Upper lobe of left lung (tissue), 6 donors: ENCODE results near the gene GPR55. TPM values are rescaled to one million over a fixed set of nuclear protein-coding genes. Genes with fewer than 3 reads are reported as not detected.

ENCODE experiments used
- ATAC-seq, 2 donors: fragments of 200-7000 bp; cut with Tn5 transposase; one replicate each; pipeline ENCODE4 v1.9.1; 2022; ENCODE audit warnings: mild to moderate bottlenecking in 2 of 2, moderate library complexity in 2 of 2; ENCODE audit not compliant: low FRiP score in 2 of 2
- DNase-seq, 2 donors: peaks; one replicate each; pipeline ENCODE4 v3.0.0-alpha.2; 2019 to 2020
- H3K27ac ChIP-seq, 4 donors: fragments of 200-600 bp; sonication (generic); one replicate each; pipeline ENCODE4 v1.5.1; 2016 to 2019
- H3K27me3 ChIP-seq, 4 donors: fragments of 200-600 bp; sonication (generic); one replicate each; pipeline ENCODE4 v1.5.1; 2017 to 2019
- H3K36me3 ChIP-seq, 4 donors: fragments of 200-600 bp; sonication (generic); one replicate each; pipeline ENCODE4 v1.5.1; 2016 to 2019
- H3K4me1 ChIP-seq, 4 donors: fragments of 200-600 bp; sonication (generic); one replicate each; pipeline ENCODE4 v1.5.1; 2018 to 2019
- H3K4me3 ChIP-seq, 4 donors: fragments of 200-600 bp; sonication (generic); one replicate each; pipeline ENCODE4 v1.5.1; 2017 to 2019; ENCODE audit warnings: mild to moderate bottlenecking in 2 of 4, moderate library complexity in 1 of 4
- H3K9me3 ChIP-seq, 4 donors: fragments of 200-600 bp; sonication (generic); one replicate each; pipeline ENCODE4 v1.5.1; 2018 to 2019
- EP300 ChIP-seq, 4 donors: sonication (generic); formaldehyde crosslinking; IDR thresholded peaks; one replicate each; pipeline ENCODE4 v1.5.1; 2017; ENCODE audit warnings: antibody characterized with exemption in 4 of 4, control low read depth in 2 of 4
- POLR2A ChIP-seq, 4 donors: fragments of 450-650 bp; IDR thresholded peaks; one replicate each; pipeline ENCODE4 v1.5.1; 2016 to 2017; ENCODE audit warnings: antibody characterized with exemption in 4 of 4, mild to moderate bottlenecking in 2 of 4
- POLR2AphosphoS5 ChIP-seq, 2 donors: sonication (generic); formaldehyde crosslinking; IDR thresholded peaks; one replicate each; pipeline ENCODE4 v1.5.1; 2017; ENCODE audit warnings: antibody characterized with exemption in 2 of 2
- WGBS, 2 donors: methylation state at CpG; one replicate each; pipeline ENCODE4 v1.1.5; 2017 to 2018; 5-methylcytosine and 5-hydroxymethylcytosine counted together
- total RNA-seq, 6 donors: library from RNA; depleted of rRNA in 4 of 6; stranded (reverse); fragments of >200 nt in 4 of 6; gene quantifications; one replicate each; pipeline versions ENCODE4 v1.1.0 to v1.2.1, GENCODE V29; 2016 to 2021
- TF ChIP-seq, protein P1 (sequence below), 6 experiments: fragments of 450-650 bp in 4 of 6; fragments of 200-600 bp in 2 of 6; sonication (generic) in 2 of 6; IDR thresholded peaks; one replicate each; pipeline ENCODE4 v1.5.1; 2016 to 2019; ENCODE audit warnings: antibody characterized with exemption in 6 of 6
- donor health status: DM: no; HTN: no; CAD: no; lungs with moderate emphysema.
- donor health status: DM: no; HTN: yes; CAD: no; lungs with severe emphysema.

Gene GPR55
- total RNA-seq, 6 donors from 2014 or later, result 0.15 to 0.84 (median 0.52) TPM; not detected in 2

- WGBS, 2 donors, result 91 to 92% methylated on average over 7 to 11 of the region's 11 CpGs
- Histone ChIP-seq H3K4me3 (no peak overlapping the region), H3K27me3 (no peaks in the 10 kb centered on the region), H3K36me3 (no peaks in the 10 kb centered on the region), H3K9me3 (no peaks in the 10 kb centered on the region), H3K4me1 (peaks cover 0 to 8% (median 0%) of the 10 kb centered on the region in 4 donors), H3K27ac (no peak overlapping the region)
- TF ChIP-seq POLR2AphosphoS5 (IDR thresholded peaks at IDR 0.05), result no peak
- TF ChIP-seq EP300 (IDR thresholded peaks at IDR 0.05), result no peak
- no peak for TF ChIP-seq POLR2A (IDR thresholded peaks at IDR 0.05)
- TF ChIP-seq, protein P1, sequence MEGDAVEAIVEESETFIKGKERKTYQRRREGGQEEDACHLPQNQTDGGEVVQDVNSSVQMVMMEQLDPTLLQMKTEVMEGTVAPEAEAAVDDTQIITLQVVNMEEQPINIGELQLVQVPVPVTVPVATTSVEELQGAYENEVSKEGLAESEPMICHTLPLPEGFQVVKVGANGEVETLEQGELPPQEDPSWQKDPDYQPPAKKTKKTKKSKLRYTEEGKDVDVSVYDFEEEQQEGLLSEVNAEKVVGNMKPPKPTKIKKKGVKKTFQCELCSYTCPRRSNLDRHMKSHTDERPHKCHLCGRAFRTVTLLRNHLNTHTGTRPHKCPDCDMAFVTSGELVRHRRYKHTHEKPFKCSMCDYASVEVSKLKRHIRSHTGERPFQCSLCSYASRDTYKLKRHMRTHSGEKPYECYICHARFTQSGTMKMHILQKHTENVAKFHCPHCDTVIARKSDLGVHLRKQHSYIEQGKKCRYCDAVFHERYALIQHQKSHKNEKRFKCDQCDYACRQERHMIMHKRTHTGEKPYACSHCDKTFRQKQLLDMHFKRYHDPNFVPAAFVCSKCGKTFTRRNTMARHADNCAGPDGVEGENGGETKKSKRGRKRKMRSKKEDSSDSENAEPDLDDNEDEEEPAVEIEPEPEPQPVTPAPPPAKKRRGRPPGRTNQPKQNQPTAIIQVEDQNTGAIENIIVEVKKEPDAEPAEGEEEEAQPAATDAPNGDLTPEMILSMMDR (IDR thresholded peaks at IDR 0.05), result no peak
- DNase-seq (no peak), ATAC-seq (no peak)
Observed at GRCh38 chr2:230925879-230926765, 1.1 kb upstream of the GPR55 start.

- no peak overlapping the region for H3K27ac ChIP-seq
- no peak for ATAC-seq
- no peaks in the 10 kb centered on the region for H3K36me3 ChIP-seq
- 77 to 81% methylated on average over 6 to 9 of the region's 9 CpGs for WGBS, 2 donors
- no peak for DNase-seq
- no peaks in the 10 kb centered on the region for H3K9me3 ChIP-seq
- no peaks in the 10 kb centered on the region for H3K27me3 ChIP-seq
- no peak for TF ChIP-seq POLR2AphosphoS5 (IDR thresholded peaks at IDR 0.05)
- TF ChIP-seq, protein P1 (IDR thresholded peaks at IDR 0.05), result no peak
- no peak for TF ChIP-seq EP300 (IDR thresholded peaks at IDR 0.05)
- TF ChIP-seq POLR2A (IDR thresholded peaks at IDR 0.05), result no peak
- no peak overlapping the region for H3K4me3 ChIP-seq
- H3K4me1 ChIP-seq, result peaks cover 0 to 8% (median 0%) of the 10 kb centered on the region in 4 donors
Observed at GRCh38 chr2:230925443-230925878, 419 bp upstream of the GPR55 start.

GRCh38 chr2:230924092-230924469 is 961 bp downstream of the GPR55 start:
- Histone ChIP-seq H3K27ac (no peak overlapping the region), H3K4me3 (no peak overlapping the region), H3K27me3 (no peaks in the 10 kb centered on the region), H3K4me1 (peaks cover 0 to 8% (median 0%) of the 10 kb centered on the region in 4 donors), H3K36me3 (no peaks in the 10 kb centered on the region), H3K9me3 (no peaks in the 10 kb centered on the region)
- WGBS, 2 donors, result 71 to 88% methylated on average over 4 to 6 of the region's 6 CpGs
- ATAC-seq (no peak), DNase-seq (no peak)
- TF ChIP-seq POLR2AphosphoS5 (IDR thresholded peaks at IDR 0.05) (no peak), POLR2A (IDR thresholded peaks at IDR 0.05) (no peak), EP300 (IDR thresholded peaks at IDR 0.05) (no peak)
- TF ChIP-seq, protein P1 (IDR thresholded peaks at IDR 0.05), result no peak

- H3K27ac ChIP-seq, result no peak overlapping the region
- TF ChIP-seq POLR2A (IDR thresholded peaks at IDR 0.05) (no peak), POLR2AphosphoS5 (IDR thresholded peaks at IDR 0.05) (no peak), EP300 (IDR thresholded peaks at IDR 0.05) (no peak)
- TF ChIP-seq, protein P1 (IDR thresholded peaks at IDR 0.05), result no peak
- H3K4me3 ChIP-seq, result no peak overlapping the region
- WGBS, 2 donors, result 90 to 92% methylated on average over 16 of the region's 16 CpGs
- no peak for ATAC-seq
- H3K9me3 ChIP-seq, result no peaks in the 10 kb centered on the region
- no peaks in the 10 kb centered on the region for H3K27me3 ChIP-seq
- H3K4me1 ChIP-seq, result peaks cover 0 to 8% (median 0%) of the 10 kb centered on the region in 4 donors
- H3K36me3 ChIP-seq, result no peaks in the 10 kb centered on the region
- DNase-seq, result no peak
Observed at GRCh38 chr2:230922951-230923717, 1.9 kb downstream of the GPR55 start.
